CD4-positive, alpha-beta T cell treated with Interferon gamma for 1 hour (primary cell): ENCODE data around the gene DYNLRB1.

Experiments used
- DNase-seq: peaks from one replicate; pipeline ENCODE4 v3.0.0-alpha.2; 2020

Gene DYNLRB1

DNA sequence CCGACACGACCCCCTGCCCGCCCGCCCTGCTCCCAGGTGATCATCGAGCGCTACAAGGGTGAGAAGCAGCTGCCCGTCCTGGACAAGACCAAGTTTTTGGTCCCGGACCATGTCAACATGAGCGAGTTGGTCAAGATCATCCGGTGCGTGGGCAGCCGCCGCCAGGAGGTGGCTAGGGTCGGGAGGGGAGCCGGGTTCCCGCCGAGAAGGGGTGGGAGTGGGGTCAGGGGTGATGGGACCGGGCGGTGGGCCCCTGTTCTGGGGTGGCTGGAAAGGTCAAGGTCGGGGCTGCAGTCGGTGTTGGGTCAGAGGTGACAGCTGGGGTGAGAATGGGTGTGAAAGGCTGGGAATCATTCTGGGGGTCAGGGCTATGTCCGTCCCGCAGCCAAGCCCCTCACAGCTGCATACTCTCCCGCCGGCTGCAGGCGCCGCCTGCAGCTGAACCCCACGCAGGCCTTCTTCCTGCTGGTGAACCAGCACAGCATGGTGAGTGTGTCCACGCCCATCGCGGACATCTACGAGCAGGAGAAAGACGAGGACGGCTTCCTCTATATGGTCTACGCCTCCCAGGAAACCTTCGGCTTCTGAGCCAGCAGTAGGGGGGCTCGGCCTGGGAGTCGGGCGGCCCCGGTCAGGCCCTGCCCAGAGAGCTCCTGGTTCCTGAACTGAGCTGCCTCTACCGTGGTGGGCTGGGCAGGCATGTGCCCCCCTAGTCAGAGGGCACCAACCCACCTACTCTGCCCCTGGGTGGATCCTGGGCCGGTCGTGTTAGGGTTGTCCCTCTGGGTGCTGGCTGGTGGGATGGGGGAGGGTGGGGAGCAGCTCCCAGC, 43.3 kb downstream of the DYNLRB1 start:
- no peak for DNase-seq

DNA sequence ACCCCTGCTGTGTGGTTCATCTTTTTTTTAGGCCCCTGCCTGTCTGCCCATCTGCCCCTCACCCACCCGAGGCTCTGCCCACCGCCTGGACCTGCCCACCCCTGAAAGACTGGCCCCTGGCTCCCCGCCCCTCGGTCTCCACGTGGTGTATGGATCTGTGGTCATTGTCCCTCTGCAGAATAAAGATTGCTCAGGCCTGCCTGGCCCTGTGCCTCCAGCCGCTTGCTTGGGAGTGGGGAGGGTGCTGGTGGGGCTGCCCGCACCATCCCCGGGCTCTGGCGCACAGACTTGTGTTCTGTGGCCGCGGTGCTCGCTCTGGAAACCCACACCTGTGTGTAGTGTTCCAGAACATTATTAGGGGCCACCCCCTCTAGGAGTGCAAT, 43.9 kb downstream of the DYNLRB1 start:
- no peak for DNase-seq

DNA sequence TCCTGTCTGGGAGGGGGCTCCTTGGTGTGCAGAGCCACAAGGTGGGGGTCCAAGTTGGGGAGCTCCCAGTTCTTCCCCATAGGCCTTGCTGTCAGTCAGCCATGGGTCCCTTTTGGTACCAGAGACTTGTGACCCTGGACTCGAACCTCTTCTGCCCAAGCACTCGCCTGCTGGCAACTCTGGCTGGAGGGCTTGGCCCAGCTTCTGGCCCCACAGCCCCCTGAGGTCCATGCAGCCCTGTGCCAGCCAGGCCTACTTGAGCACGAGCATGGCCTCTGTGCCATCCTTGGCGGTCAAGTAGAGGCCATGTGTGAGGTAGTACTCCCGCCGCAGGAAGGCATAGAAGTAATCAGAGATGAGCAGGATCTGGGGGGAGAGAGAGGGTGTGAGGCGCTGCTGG, 44.4 kb downstream of the DYNLRB1 start:
- no peak for DNase-seq

DNA sequence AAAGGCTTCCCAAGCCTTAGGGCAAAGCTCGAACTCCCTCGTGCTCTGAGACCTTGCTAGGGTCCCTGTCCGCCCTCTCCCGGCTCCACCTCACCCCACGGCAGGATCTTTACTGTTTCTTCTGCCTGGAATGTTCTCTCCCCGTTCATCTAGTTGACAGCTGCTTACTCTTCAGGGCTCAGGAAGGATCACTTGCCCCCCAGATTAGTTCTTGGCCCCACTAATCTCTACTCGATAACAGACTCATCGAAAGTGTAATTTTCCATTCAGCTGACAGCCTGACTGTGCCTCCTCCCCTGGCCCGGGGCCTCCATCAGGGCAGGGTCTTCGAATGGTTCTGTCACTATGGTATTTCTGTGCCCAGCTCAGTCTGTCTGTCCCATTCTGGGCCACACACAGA, 45.4 kb downstream of the DYNLRB1 start:
- no peak for DNase-seq

DNA sequence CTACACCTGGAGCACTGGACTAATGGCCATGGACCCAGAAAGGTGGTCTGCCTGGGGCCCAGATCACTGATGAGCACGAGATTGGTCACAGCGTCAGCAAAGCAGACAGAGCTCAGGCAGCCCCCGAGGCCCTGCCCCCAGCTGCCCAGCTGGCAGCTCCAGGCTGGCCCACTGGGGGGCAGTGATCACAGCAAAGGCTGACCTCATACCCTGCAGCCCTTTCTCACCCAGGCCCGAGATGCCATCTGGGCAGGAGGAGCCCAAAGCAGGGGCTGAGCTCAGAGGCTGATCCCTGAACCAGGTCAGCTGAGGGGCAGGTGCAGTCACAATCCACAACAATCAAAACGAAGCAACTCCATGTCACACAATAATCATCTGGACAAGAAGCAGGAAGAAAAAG, 46.4 kb downstream of the DYNLRB1 start:
- peak; percentile 16 for DNase-seq

DNA sequence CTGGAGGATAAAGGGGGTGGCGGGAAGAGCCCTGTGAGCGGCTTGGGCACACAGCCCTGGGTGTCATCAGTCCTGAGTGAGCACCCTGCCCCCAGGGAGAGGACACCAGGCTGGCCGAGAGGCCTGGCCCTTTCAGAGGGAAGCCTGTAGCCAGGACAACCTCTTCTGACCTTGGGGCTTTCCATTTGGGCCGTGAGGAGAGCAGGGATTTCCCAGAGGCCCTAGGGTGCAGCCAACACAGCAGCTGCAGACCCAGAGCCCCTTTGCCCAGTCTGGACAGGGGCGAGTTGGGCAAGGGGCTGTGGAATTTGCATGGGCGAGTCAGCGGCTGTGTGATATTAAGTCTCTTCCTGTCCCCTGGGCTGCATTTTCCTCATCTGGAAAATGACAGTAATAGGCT, 48.6 kb downstream of the DYNLRB1 start:
- no peak for DNase-seq

- no peak for DNase-seq
Measured at GRCh38 chr20:34566978-34567891, 51.0 kb downstream of the DYNLRB1 start.

GRCh38 chr20:34567892-34568865, 52.0 kb downstream of the DYNLRB1 start:
- DNase-seq, result no peak

GRCh38 chr20:34569598-34569997, 53.4 kb downstream of the DYNLRB1 start:
- no peak for DNase-seq

- DNase-seq, result no peak
Measured at GRCh38 chr20:34570859-34571306, 54.7 kb downstream of the DYNLRB1 start.

DNA sequence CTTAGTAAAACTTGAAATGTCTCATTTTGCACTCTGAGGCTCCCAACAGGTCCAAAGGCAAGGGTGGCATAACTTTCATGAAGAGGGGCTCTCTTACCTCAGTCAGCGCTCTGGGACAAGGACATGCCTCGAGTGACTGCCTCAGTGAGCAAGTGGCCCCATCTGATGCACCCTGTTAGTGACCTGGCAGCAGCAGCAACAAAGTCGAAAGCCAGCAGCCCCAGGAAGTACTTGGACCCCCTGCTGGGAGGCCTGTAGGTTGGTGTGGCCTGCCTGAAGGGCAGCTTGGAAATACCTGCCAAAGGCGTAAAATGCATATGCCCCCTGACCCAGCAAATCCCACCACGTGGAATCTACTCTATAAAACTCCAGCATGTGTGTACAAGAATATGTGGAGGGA, 55.5 kb downstream of the DYNLRB1 start:
- no peak for DNase-seq

DNA sequence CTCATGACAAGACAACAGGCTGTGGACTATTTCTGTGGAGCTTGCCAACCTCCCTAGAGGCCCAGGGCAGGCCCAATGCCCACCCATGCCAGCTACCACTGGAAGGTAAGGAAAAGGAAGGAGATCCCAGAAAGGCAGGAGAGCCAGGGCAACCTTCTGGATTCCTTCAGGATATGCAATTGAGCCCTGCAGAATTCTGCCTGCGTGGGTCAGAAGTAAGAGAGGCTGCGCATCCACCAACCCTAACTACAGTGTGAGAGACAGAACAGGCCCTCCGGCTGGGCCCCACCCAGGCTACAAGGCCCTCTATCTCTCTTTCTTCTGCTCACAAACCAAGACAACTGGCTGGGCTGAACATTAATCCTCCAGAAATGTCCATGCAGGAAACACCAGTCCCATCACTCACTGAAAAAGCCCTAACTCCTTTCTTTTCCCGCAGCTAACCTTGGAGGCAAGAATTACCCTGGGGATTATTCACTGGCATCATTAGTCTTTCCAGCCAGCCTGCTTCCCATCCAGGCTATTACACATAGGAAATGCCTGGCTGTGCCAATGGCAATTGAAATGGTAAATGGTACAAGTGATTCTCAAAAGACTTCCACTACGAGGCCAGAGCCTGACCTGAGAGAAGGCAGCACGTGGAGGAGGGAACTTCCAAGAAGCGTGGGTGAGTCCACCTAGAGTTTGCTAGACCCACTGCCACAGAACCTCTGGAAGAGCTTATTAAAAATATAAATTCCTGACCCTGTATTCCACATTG, 57.5 kb downstream of the DYNLRB1 start:
- DNase-seq, result no peak

DNA sequence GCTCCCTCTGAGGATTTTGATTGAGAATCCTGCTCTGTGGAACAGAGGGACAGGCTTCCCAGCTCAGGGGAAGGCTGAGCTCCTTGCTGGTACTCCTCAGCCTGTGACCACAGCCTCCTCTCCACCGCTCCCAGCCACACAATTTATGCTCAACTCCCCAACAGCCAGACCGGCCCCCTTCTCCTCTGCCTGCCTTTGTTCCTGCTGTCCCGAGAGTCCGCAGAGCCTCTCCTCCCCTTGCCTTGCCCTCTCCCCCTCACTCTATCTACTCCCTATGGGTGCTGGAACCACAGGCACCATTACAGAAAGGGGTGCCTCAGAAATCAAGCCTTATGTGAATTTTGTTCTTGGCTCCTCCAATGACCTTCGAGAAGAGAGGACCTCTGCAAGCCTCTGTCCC, 58.2 kb downstream of the DYNLRB1 start:
- DNase-seq, result no peak

- no peak for DNase-seq
Measured at GRCh38 chr20:34574861-34575260, 58.6 kb downstream of the DYNLRB1 start.

DNA sequence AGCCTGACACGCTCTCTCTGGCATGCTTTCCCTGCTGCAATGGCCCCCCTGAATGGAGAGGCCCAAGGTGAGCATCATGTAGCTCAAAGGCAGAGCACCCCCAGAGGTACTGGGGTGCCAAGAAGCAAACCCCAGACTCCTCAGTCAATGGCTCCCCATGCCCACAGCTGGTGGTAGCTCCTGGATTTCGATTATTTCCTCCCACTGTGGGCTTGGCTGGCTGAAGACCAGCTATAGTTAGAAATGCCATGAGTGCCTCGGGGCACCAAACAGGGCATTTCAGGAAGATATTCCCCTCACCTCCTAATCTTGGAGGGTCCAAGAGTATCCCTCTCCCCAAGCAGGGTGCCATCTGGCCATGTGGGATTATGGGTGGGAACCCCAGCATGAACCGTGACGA, 59.0 kb downstream of the DYNLRB1 start:
- no peak for DNase-seq

DNA sequence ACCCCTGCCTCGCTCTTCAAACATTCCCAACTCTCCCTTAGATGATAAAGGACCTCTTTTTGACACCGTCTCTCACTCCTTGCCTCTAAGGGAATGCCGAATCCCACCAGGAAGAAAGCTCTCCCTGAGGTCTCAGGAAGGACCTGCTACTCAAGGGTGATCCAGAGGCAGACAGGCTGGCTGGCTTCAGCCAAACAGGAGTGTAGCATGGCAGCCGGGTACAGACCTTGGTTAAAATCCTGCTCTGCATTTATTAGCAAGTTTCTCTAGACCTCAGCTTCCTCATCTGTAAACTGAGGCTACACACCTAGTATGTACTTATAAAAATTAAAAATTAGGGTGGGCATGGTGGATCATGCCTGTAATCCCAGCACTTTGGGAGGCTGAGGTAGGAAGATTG, 59.5 kb downstream of the DYNLRB1 start:
- no peak for DNase-seq

DNA sequence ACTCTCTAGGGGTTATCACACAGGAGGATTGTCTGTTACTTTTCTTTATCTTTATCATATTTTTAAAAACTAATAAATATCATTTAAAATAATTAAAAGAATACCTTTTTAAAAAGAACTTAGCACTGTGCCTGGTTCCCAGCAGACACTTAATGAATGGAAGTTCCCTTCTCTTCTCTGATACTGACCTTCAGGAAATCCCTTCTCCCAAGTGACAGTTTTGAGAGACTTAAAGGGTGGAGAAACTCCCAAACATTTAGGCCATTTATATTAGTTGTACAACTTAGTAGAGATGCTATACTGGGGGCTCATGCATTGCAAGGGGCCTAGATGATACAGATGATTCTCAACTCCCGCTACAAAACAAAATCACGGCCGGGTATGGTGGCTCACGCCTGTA, 60.8 kb downstream of the DYNLRB1 start:
- DNase-seq, result no peak

GRCh38 chr20:34578025-34578424, 61.8 kb downstream of the DYNLRB1 start:
- no peak for DNase-seq

- no peak for DNase-seq
Measured at GRCh38 chr20:34578521-34578920, 62.3 kb downstream of the DYNLRB1 start.

DNA sequence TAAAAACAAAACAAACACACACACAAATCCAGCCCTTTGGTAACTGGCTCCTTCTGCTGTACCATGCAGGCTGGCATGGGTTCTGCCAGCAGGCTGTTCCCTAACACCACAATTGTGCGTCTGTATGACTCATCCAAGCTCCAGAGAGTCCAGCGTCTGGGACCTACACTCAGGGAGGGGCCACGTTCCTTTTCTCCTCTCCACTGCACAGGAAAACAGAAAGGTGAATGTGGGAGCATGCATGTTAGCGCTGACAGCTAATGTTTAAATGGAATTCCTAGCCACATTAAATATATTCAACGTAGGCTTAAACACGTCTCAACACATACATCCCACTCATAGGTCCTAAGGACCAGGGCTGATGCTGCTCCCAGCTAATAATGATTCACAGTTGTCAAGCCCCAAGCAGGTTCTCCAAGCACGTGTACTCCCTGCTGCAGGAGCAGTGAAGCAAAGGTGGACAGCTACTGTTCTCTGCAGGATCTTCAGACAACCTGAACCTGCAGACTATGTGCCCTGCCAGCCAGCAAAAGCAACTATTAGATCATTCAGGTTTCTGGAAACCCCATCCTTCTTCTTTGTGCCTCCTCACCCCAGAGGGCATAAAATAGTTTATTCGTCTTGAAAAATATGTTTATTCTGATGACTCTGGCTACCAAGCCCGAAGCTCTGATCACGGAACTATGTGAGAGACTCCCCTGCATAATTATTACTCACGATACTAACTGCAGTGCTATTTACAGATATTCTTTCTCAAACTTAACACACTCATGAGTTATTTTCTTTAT, 63.2 kb downstream of the DYNLRB1 start:
- no peak for DNase-seq
